IMR-90 (cell line): ENCODE measurements around the gene PGA3. TPM values are rescaled to one million over a fixed set of nuclear protein-coding genes. Genes with fewer than 3 reads are reported as not detected.

Source experiments
- ATAC-seq: fragments of 200-7000 bp; cut with Tn5 transposase; 2 replicates; pipeline ENCODE4 v1.9.1; 2020; ENCODE audit warnings: low read depth, mild to moderate bottlenecking, moderate library complexity
- BruUV-seq: library from RNA; stranded (reverse); fragments of 400-500 nt; replicated peaks from 2 replicates; lab custom pipeline; 2021; lab: Mats Ljungman, UMichigan
- CTCF ChIA-PET: fragments of 300-600 bp; formaldehyde crosslinking; extraction: SDS; loops from one replicate; lab custom pipeline; 2021; ENCODE audit warnings: antibody characterized with exemption; lab: Yijun Ruan, JAX
- POLR2A ChIA-PET: fragments of 300-600 bp; sonication (Branson Sonifier 250); formaldehyde crosslinking; loops from one replicate; lab custom pipeline; 2022; ENCODE audit warnings: antibody characterized with exemption; ENCODE audit not compliant: unreplicated experiment; lab: Charles Lee
- DNase-seq: peaks from one replicate; pipeline ENCODE4 v3.0.0; 2013
- H2AFZ ChIP-seq: replicated peaks from 2 replicates; pipeline ENCODE3; 2013; ENCODE audit warnings: low read length, mild to moderate bottlenecking; ENCODE audit not compliant: poor library complexity
- H2AK5ac ChIP-seq: 2 replicates; pipeline ENCODE4 v1.6.1; 2013; ENCODE audit warnings: low read depth, low read length, inconsistent platforms
- H2AK9ac ChIP-seq: replicated peaks from 2 replicates; pipeline ENCODE3; 2013; ENCODE audit warnings: mild to moderate bottlenecking, low read depth, low read length, moderate library complexity; ENCODE audit not compliant: poor library complexity
- H2BK120ac ChIP-seq: 2 replicates; pipeline ENCODE4 v1.6.1; 2013; ENCODE audit warnings: low read depth, low read length, inconsistent platforms
- H2BK15ac ChIP-seq: 3 replicates; pipeline ENCODE4 v1.6.1; 2013; ENCODE audit warnings: low read depth, low read length, inconsistent platforms
- H2BK20ac ChIP-seq: 2 replicates; pipeline ENCODE4 v1.6.1; 2013; ENCODE audit warnings: low read depth, mild to moderate bottlenecking, inconsistent platforms, low read length, moderate library complexity
- H2BK5ac ChIP-seq: 2 replicates; pipeline ENCODE4 v1.6.1; 2013; ENCODE audit warnings: mild to moderate bottlenecking, low read depth, low read length, inconsistent platforms; ENCODE audit not compliant: poor library complexity, severe bottlenecking
- H3K14ac ChIP-seq: replicated peaks from 2 replicates; pipeline ENCODE4 v1.6.1; 2013; ENCODE audit warnings: low read depth, low read length, inconsistent platforms
- H3K18ac ChIP-seq: 2 replicates; pipeline ENCODE4 v1.6.1; 2013; ENCODE audit warnings: low read depth, low read length, control low read depth
- H3K23ac ChIP-seq: 2 replicates; pipeline ENCODE4 v1.6.1; 2013; ENCODE audit warnings: low read depth, low read length, inconsistent platforms
- H3K27ac ChIP-seq: 2 replicates; pipeline ENCODE4 v1.5.1; 2013; ENCODE audit warnings: mild to moderate bottlenecking, control low read depth, low read length; ENCODE audit not compliant: insufficient read depth
- H3K27me3 ChIP-seq: 2 replicates; pipeline ENCODE4 v1.6.1; 2013; ENCODE audit warnings: low read length; ENCODE audit not compliant: control insufficient read depth, insufficient read depth
- H3K36me3 ChIP-seq: 2 replicates; pipeline ENCODE4 v1.6.1; 2013; ENCODE audit warnings: low read length, mixed read lengths; ENCODE audit not compliant: control insufficient read depth, insufficient read depth
- H3K4ac ChIP-seq: 2 replicates; pipeline ENCODE4 v1.6.1; 2013; ENCODE audit warnings: low read depth, low read length, inconsistent platforms
- H3K4me1 ChIP-seq: 2 replicates; pipeline ENCODE4 v1.6.1; 2013; ENCODE audit warnings: low read length, mixed read lengths; ENCODE audit not compliant: control insufficient read depth, insufficient read depth
- H3K4me2 ChIP-seq: 2 replicates; pipeline ENCODE4 v1.6.1; 2013; ENCODE audit warnings: low read depth, mild to moderate bottlenecking, control low read depth, low read length, moderate library complexity
- H3K4me3 ChIP-seq: 2 replicates; pipeline ENCODE4 v1.5.1; 2013; ENCODE audit warnings: low read depth, mild to moderate bottlenecking, control low read depth, low read length, moderate library complexity; ENCODE audit not compliant: insufficient read depth
- H3K56ac ChIP-seq: 2 replicates; pipeline ENCODE4 v1.6.1; 2013; ENCODE audit warnings: low read length, inconsistent platforms; ENCODE audit not compliant: insufficient read depth; ENCODE audit errors: extremely low read depth
- H3K79me1 ChIP-seq, 2 experiments: 2 replicates each; pipeline ENCODE4 v1.6.1; 2013; ENCODE audit warnings: low read length in 2 of 2, inconsistent platforms in 1 of 2, low read depth in 1 of 2
- H3K9ac ChIP-seq: 2 replicates; pipeline ENCODE4 v1.6.1; 2013; ENCODE audit warnings: low read depth, low read length, control low read depth
- H3K9me1 ChIP-seq: 2 replicates; pipeline ENCODE4 v1.6.1; 2013; ENCODE audit warnings: low read length, inconsistent platforms; ENCODE audit not compliant: insufficient read depth
- H3K9me3 ChIP-seq: 2 replicates; pipeline ENCODE4 v1.6.1; 2013; ENCODE audit warnings: low read length; ENCODE audit not compliant: control insufficient read depth, insufficient read depth
- H4K20me1 ChIP-seq: 2 replicates; pipeline ENCODE4 v1.6.1; 2013; ENCODE audit warnings: low read length, inconsistent platforms; ENCODE audit not compliant: insufficient read depth
- H4K5ac ChIP-seq: 2 replicates; pipeline ENCODE4 v1.6.1; 2013; ENCODE audit warnings: mild to moderate bottlenecking, low read depth, low read length, control low read depth
- H4K8ac ChIP-seq, 2 experiments: 2 replicates each; pipeline ENCODE4 v1.6.1; 2013; ENCODE audit warnings: low read depth in 2 of 2, low read length in 2 of 2, control low read depth in 1 of 2, inconsistent platforms in 1 of 2
- H4K91ac ChIP-seq: 2 replicates; pipeline ENCODE4 v1.6.1; 2013; ENCODE audit warnings: low read depth, low read length, inconsistent platforms; ENCODE audit not compliant: insufficient read depth
- BHLHE40 ChIP-seq: fragments of 150-350 bp; IDR thresholded peaks from 2 replicates; pipeline ENCODE4 v1.6.1; 2016; ENCODE audit warnings: mild to moderate bottlenecking, low read depth, low read length
- CEBPB ChIP-seq: IDR thresholded peaks from 2 replicates; pipeline ENCODE4 v1.6.1; 2012; ENCODE audit warnings: low read depth, low read length, improper control_type of control experiment
- CHD1 ChIP-seq: IDR thresholded peaks from 2 replicates; pipeline ENCODE4 v1.6.1; 2012; ENCODE audit warnings: low read depth, low read length, improper control_type of control experiment
- CTCF ChIP-seq: conservative IDR thresholded peaks from 2 replicates; pipeline ENCODE4 v1.5.1; 2012; ENCODE audit warnings: mild to moderate bottlenecking, low read depth, low read length, improper control_type of control experiment
- ELK1 ChIP-seq: fragments of 150-350 bp; IDR thresholded peaks from 2 replicates; pipeline ENCODE4 v1.6.1; 2016; ENCODE audit warnings: low read depth, mild to moderate bottlenecking, low read length, moderate library complexity, borderline replicate concordance
- FOS ChIP-seq: fragments of 150-350 bp; IDR thresholded peaks from 2 replicates; pipeline ENCODE4 v1.6.1; 2016; ENCODE audit warnings: low read depth, low read length
- MAFK ChIP-seq: IDR thresholded peaks from 2 replicates; pipeline ENCODE4 v1.6.1; 2012; ENCODE audit warnings: low read depth, low read length, improper control_type of control experiment
- MAZ ChIP-seq: IDR thresholded peaks from 2 replicates; pipeline ENCODE4 v1.6.1; 2012; ENCODE audit warnings: low read depth, mild to moderate bottlenecking, low read length, improper control_type of control experiment, moderate library complexity, borderline replicate concordance
- MXI1 ChIP-seq: IDR thresholded peaks from 2 replicates; pipeline ENCODE4 v1.6.1; 2012; ENCODE audit warnings: low read depth, mild to moderate bottlenecking, low read length, moderate library complexity, borderline replicate concordance
- NFE2L2 ChIP-seq: fragments of 150-350 bp; IDR thresholded peaks from 2 replicates; pipeline ENCODE4 v1.6.1; 2016; ENCODE audit warnings: low read depth, mild to moderate bottlenecking, low read length
- POLR2A ChIP-seq: IDR thresholded peaks from 2 replicates; pipeline ENCODE4 v1.6.1; 2012; ENCODE audit warnings: mild to moderate bottlenecking, low read depth, low read length
- RAD21 ChIP-seq: IDR thresholded peaks from 2 replicates; pipeline ENCODE4 v1.6.1; 2012; ENCODE audit warnings: low read length, improper control_type of control experiment
- RCOR1 ChIP-seq: IDR thresholded peaks from 2 replicates; pipeline ENCODE4 v1.6.1; 2012; ENCODE audit warnings: mild to moderate bottlenecking, low read length, improper control_type of control experiment; ENCODE audit not compliant: insufficient replicate concordance
- RFX5 ChIP-seq: IDR thresholded peaks from 2 replicates; pipeline ENCODE4 v1.8.0; 2012; ENCODE audit warnings: low read depth, mild to moderate bottlenecking, low read length, moderate library complexity
- SMC3 ChIP-seq: fragments of 150-350 bp; IDR thresholded peaks from 2 replicates; pipeline ENCODE4 v1.6.1; 2016; ENCODE audit warnings: low read depth, mild to moderate bottlenecking, antibody characterized with exemption, low read length, moderate library complexity
- USF2 ChIP-seq: fragments of 150-350 bp; IDR thresholded peaks from 2 replicates; pipeline ENCODE4 v1.6.1; 2017; ENCODE audit warnings: mild to moderate bottlenecking, antibody characterized with exemption, low read length, low read depth
- WGBS, 2 experiments: methylation state at CpG; one replicate each; pipeline versions ENCODE4 v1.1.5 to v1.1.7; 2013; ENCODE audit warnings: missing lambda C conversion rate in 2 of 2; ENCODE audit not compliant: insufficient read length in 1 of 2; ENCODE audit errors: extremely low coverage in 2 of 2; 5-methylcytosine and 5-hydroxymethylcytosine counted together
- dilution Hi-C: fragments of 300-500 bp; cut with HindIII; formaldehyde crosslinking; loops from one replicate; pipeline ENCODE4 v1.14.3; 2018; ENCODE audit warnings: low sequenced_read_pairs; ENCODE audit not compliant: unreplicated experiment
- in situ Hi-C: fragments of 300-500 bp; cut with MboI; formaldehyde crosslinking; loops from 3 replicates; pipeline ENCODE4 v1.14.3; 2019; ENCODE audit warnings: low sequenced_read_pairs, inconsistent platforms, mixed read lengths
- intact Hi-C: fragments of 100-400 bp; cut with micrococcal nuclease; formaldehyde crosslinking; loops from 2 replicates; pipeline ENCODE4 v1.10.0; 2022
- polyA plus RNA-seq, 3 experiments: library from polyadenylated mRNA; depleted of rRNA; stranded (reverse); fragments of >200 nt; gene quantifications; 2 replicates each; pipeline ENCODE4 v1.2.3, GENCODE V29; 2012; ENCODE audit warnings: low replicate concordance in 1 of 3
- total RNA-seq: library from RNA; depleted of rRNA; stranded (reverse); fragments of >200 nt; gene quantifications from 2 replicates; pipeline ENCODE4 v1.2.3, GENCODE V29; 2012

The PGA3 gene
- total and polyA plus RNA-seq, 2 of the 4 experiments (the other 2 are of a cell fraction): 0.18 TPM; not detected in 1

- no peak overlapping the region for H2BK20ac ChIP-seq
- no peaks in the 10 kb centered on the region for H3K79me1 ChIP-seq
- no peaks in the 10 kb centered on the region for H4K20me1 ChIP-seq
- no peak overlapping the region for H4K8ac ChIP-seq
- no TSS peak for BruUV-seq
- no peaks in the 10 kb centered on the region; the same call in none of the 2 replicates for H3K9me3 ChIP-seq
- CTCF ChIA-PET: no interaction called here
- peak overlapping the region; percentile 59 for H2AK9ac ChIP-seq
- 83% methylated on average over 1 of the region's 9 CpGs; no CpG with 5 or more reads in 1 of the 2 experiments for WGBS, 2 experiments
- H3K9ac ChIP-seq: no peak overlapping the region
- H3K56ac ChIP-seq: no peak overlapping the region
- POLR2A ChIA-PET: no interaction called here
- no peak overlapping the region for H2AFZ ChIP-seq
- H4K91ac ChIP-seq: no peak overlapping the region
- H4K5ac ChIP-seq: no peak overlapping the region
- H3K4me3 ChIP-seq: no peak overlapping the region
- intact Hi-C loops: loop anchor here (5.0 kb wide), 2 partner anchors 263 to 338 kb away; partner anchors contain the start of gene PRPF19
- peaks cover 48% of the 10 kb centered on the region for H3K27me3 ChIP-seq
- no peak overlapping the region for H3K23ac ChIP-seq
- H2BK120ac ChIP-seq: no peak overlapping the region
- in situ Hi-C loops: no loop called here
- H2BK15ac ChIP-seq: no peak overlapping the region
- DNase-seq: no peak
- no peaks in the 10 kb centered on the region for H3K9me1 ChIP-seq
- H3K4ac ChIP-seq: no peak overlapping the region
- TF ChIP-seq BHLHE40: no peak
- no peak for TF ChIP-seq MAFK
- TF ChIP-seq ELK1: no peak
- no peak for TF ChIP-seq SMC3
- TF ChIP-seq CEBPB: no peak
- TF ChIP-seq POLR2A: no peak
- no peak for TF ChIP-seq USF2
- no peak for TF ChIP-seq FOS
- no peak for TF ChIP-seq MAZ
- TF ChIP-seq CHD1: no peak
- TF ChIP-seq CTCF: no peak
- TF ChIP-seq RAD21: no peak
- TF ChIP-seq RCOR1: no peak
- no peak for TF ChIP-seq RFX5
- no peak for TF ChIP-seq MXI1
- TF ChIP-seq NFE2L2: no peak
- H3K27ac ChIP-seq: no peak overlapping the region
- no peak overlapping the region for H2BK5ac ChIP-seq
- H3K4me1 ChIP-seq: no peaks in the 10 kb centered on the region
- dilution Hi-C loops: no loop called here
- no peak overlapping the region for H3K18ac ChIP-seq
- H3K4me2 ChIP-seq: no peak overlapping the region
- no peak overlapping the region for H3K14ac ChIP-seq
- H3K36me3 ChIP-seq: no peaks in the 10 kb centered on the region
- no peak for ATAC-seq
- no peak overlapping the region for H2AK5ac ChIP-seq
These were observed 32.7 kb upstream of the PGA3 start for GRCh38 chr11:61170566-61170965.
